Hippocampal formation (tissue), 2 donors: Measurements from ENCODE around the gene DDX11.
"Not testable (repeated sequence)": the region's sequence is repeated elsewhere in the genome, so short reads cannot be mapped to it uniquely, and the experiment has no call there.

Source experiments
- DNase-seq, 2 donors: peaks; one replicate each; lab custom pipeline; 2025; lab: John Stamatoyannopoulos, UW

The DDX11 gene

DNA sequence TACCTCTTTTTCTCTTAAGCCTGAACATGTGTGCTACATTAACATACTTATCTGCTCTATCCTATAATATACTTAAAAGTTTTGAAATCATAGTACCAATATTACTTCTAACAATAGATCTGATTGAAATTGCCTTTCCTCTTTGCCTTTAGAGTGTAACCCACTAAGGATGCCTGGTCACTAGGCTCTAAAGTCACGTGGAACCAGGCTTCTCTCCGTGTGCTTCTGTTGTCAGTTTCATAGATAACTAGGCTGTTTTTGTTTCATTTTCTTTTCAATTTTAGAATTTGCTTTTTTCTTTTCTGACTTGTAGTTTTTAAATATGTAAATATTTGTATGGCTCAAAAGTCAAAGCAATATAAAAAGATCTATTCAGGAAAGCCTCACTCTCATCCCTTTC, 25.8 kb downstream of the DDX11 start:
- DNase-seq = not testable (repeated sequence)

DNA sequence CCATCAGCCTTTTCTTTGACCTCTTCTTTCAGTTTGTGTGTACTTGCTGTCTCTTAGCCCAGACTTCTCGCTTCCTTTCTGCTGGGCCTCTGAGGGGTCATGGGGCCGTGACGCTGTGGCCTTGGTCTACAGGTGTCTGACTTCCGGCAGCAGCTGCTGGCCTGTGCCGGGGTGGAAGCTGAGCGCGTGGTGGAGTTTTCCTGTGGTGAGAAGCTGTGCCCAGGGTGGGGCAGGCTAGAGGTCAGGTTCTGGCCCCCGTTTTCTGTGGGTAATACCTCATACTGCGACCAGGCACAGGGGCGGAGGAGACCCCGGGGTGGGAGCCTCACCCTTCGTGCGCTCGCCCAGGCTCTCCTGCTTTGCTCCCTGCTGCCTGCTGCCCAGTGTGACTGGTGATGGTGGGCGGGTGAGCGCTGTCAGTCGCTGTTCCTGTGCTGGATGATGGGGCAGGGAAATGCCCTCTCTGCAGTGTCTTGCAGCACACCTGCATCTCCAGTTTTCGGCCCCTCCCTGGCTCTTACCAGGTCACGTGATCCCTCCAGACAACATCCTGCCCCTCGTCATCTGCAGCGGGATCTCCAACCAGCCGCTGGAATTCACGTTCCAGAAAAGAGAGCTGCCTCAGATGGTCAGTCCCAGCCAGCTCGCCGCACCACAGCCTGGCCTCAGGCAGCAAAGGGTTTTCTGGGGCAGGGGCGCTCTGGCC, 27.0 kb downstream of the DDX11 start:
- DNase-seq = not testable (repeated sequence)

DNA sequence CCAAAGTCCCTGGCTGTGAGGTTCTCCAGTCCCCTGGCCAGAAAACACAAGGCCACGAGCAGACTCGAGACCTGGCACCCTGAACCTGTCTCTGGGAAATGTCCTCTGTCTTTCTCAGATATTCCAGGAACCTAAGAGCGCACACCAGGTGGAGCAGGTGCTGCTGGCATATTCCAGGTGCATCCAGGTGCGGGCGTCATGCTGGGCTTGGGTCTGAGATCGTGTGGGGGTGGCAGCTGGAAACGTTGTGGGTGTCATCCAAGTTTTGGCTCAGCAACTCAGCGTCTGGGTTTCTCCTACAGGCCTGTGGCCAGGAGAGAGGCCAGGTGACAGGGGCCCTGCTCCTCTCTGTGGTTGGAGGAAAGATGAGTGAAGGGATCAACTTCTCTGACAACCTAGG, 28.5 kb downstream of the DDX11 start:
- DNase-seq = not testable (repeated sequence)

DNA sequence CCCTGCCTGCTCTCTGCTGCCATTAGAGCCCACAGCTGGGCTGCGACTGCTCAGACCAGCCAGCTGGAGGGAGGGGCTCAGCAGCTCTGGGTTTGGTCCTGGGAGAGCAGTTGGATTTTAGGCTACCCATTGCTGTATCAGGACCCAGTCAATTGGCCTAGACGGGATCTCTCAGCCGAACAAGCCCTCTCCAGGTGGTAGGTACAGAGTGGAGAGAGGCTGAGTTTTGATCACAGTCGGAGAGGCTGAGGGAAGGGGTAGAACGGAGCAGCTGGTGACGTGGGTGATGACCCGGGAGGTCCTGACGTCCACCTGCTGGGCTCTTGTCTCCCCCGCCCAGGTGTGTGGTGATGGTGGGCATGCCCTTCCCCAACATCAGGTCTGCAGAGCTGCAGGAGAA, 28.9 kb downstream of the DDX11 start:
- DNase-seq = not testable (repeated sequence)

DNA sequence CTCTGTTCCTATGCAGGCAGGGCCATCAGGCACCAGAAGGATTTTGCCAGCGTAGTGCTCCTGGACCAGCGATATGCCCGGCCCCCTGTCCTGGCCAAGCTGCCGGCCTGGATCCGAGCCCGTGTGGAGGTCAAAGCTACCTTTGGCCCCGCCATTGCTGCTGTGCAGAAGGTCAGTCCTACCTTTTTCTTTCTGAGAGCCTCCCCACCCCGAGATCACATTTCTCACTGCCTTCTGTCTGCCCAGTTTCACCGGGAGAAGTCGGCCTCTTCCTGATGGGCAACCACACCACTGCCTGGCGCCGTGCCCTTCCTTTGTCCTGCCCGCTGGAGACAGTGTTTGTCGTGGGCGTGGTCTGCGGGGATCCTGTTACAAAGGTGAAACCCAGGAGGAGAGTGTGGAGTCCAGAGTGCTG, 29.9 kb downstream of the DDX11 start:
- DNase-seq = not testable (repeated sequence)

DNA sequence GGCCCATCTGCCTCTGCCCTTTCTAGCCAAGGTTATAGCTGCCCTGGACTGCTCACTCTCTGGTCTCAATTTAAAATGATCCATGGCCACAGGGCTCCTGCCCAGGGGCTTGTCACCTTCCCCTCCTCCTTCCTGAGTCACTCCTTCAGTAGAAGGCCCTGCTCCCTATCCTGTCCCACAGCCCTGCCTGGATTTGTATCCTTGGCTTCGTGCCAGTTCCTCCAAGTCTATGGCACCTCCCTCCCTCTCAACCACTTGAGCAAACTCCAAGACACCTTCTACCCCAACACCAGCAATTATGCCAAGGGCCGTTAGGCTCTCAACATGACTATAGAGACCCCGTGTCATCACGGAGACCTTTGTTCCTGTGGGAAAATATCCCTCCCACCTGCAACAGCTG, 30.6 kb downstream of the DDX11 start:
- DNase-seq = not testable (repeated sequence)

DNA sequence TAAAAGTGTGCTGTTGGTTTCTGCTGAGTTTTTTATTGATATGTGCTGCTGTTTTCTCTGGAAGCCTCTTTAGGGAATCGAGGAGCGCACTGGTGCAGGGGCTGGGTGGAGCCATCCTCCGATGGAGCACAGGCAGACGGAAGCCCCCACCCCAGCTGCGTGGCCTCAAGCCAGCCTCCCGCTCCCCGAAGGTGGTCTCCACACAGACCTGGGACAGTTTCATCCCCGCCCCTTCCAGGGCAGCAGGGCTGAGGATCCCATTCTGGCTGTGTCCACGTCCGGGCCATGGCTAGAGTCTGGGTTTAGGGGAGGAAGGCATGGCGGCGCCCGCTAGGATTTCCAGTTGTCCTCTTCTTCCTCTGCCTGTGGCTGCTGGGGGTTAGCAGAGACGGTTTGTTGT, 31.1 kb downstream of the DDX11 start:
- not testable (repeated sequence) for DNase-seq

DNA sequence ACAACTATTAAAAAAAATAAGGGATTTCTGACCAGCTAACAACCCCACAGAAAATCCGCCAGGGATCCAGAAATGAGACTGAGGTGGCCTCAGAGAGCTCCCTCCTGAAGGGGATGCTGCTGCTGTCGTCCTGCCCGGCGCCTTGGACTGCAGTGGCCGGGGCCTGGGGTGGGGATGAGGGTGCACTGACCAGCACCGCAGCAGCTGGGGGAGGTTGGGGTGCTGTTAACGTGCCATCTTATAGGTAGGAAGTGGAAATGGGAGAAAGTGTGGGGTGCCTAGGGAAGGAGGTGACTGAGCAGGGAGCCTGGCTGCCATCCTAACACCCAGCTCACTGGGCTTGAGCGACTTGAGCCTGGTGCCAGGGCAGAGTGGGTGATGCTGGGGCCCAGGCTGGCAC, 32.0 kb downstream of the DDX11 start:
- DNase-seq = no peak

DNA sequence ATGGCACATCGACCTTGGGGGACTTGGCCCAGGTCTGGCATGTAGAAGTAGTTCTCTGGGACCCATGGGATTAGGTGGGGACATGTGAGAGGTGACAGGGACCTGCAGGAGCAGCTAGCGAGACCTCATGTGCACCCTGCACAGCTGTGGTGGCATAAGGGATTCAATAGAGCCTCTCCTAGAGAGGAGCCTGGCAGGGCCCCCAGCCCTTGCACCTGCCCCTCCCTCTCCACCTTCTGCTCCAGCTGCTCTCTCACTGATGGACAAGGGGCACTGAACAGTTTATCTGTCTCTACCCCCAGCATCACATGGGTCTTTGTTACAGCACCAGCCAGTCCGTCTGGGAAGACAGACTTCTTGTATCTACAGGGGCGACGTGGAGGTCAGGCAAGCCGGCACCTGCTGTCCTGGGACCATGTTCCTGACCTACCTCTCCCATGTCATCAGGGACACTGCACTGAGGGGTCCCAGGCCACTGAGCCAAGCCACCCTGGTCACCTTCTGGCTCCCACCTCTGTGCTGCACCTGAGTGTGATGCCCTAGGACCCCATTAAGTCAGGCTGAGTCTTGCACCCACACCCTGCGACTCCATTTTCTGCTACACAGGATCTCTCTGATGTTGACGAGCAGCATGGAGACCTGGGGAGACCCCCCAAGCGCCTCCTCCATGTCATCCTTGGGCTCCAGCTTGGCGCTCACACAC, 32.6 kb downstream of the DDX11 start:
- no peak for DNase-seq

DNA sequence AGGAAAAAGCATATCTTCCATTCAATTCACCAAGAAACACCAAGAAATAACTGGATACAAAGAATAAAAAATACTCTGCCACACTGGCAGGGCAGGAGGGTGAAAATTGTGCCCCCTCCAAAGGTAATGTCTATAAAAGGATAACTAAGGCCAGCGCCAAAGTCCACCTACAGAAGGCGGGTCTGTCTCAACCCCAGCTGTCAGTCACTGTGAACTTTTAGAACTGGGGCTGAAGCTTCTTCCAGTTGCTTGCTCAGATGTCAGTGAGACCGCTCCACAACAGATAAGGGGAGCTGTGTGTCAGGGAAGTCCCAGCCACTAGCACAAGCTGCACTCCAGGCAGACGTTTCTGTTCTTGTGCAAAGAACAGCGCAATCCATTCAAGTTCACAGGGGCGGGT, 36.1 kb downstream of the DDX11 start:
- DNase-seq = not testable (repeated sequence)

DNA sequence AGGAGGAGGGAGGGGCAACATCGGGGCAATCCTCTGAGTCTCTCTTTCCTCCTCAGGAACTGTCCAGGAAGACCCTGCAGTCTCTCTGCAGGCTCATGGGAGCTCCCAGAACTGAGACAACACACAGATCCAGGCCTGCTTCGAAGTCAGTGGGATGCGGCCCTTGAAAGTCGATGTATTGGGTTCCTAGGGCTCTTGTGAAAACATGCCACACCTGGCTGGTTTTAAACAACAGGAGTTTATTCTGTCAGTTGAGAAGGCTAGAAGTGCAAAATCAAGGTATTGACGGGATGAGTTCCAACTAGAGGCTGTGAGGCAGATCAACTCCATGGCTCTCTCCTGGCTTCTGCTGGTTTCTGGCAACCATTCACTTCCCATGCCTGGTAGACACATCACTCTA, 36.6 kb downstream of the DDX11 start:
- not testable (repeated sequence) for DNase-seq

DNA sequence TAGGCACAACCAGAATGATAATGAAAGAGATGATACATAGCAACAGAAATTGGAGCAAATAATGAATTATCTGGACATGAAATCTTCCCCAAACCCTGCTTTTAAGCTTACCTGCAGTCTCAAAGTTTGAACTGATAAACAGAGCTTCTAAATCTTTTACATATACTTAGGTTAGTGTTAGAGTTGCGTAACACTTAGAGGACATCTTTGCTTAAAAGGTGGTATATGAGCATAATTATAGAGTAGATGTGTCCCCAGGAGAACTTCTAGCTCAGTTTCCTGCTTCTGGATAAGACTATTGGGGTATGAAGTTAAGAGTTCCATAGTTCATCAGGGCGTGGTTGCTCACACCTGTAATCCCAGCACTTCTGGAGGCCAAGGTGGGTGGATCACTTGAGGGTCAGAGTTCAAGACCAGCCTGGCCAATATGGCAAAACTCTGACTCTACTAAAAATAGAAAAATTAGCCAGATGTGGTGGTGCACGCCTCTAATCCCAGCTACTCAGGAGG, 41.5 kb downstream of the DDX11 start:
- DNase-seq = not testable (repeated sequence)

DNA sequence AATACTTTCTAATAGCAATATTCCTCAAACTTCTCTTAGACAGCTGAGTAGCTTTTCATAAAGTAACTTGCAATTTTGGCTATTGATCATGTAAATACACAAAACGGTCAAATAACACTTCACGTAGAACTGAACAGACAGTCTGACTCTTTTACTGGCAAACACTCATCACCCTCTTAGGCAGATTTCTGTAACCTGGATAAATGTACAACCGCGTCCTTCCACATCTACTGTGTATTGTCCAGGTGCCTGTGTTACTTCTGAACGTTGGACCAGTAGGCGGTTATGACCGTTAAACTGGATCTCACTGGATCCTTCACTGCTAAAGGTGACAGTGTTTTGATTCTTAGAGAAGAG, 43.2 kb downstream of the DDX11 start:
- DNase-seq = not testable (repeated sequence)

DNA sequence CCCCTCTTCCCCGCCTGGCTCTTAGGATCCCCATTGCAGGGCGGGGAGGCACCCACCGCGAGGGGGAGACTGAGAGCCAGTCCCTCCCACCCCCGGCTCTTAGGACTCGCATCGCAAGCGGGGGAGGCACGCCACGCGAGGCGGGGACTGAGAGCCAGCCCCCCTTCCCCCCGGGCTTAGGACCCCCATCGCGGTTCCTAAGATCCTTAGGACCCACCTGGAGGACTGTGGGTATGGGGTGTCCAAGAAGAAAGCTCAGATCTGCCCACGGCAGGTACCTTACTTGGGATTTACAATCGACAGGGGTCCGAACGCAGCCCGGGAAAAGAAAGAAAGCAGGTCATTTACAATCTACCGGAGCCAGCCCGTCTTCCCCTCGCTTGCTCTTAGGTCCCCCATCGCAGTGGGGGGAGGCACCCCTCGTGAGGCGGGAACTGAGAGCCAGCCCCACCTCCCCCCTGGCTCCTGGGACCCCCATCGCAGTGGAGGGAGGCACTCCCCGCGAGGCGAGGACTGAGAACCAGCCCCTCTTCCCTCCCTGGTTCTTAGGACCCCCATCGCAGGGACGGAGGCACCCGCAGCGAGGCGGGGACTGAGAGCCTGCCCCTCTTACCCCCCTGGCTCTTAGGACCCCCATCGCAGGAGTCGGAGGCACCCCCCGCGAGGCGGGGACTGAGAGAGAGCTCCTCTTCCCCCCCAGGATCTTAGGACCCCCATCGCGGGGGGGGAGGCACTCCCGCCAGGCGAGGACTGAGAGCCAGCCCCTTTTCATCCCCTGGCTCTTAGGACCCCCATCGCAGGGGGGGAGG, 43.7 kb downstream of the DDX11 start:
- DNase-seq = no peak

DNA sequence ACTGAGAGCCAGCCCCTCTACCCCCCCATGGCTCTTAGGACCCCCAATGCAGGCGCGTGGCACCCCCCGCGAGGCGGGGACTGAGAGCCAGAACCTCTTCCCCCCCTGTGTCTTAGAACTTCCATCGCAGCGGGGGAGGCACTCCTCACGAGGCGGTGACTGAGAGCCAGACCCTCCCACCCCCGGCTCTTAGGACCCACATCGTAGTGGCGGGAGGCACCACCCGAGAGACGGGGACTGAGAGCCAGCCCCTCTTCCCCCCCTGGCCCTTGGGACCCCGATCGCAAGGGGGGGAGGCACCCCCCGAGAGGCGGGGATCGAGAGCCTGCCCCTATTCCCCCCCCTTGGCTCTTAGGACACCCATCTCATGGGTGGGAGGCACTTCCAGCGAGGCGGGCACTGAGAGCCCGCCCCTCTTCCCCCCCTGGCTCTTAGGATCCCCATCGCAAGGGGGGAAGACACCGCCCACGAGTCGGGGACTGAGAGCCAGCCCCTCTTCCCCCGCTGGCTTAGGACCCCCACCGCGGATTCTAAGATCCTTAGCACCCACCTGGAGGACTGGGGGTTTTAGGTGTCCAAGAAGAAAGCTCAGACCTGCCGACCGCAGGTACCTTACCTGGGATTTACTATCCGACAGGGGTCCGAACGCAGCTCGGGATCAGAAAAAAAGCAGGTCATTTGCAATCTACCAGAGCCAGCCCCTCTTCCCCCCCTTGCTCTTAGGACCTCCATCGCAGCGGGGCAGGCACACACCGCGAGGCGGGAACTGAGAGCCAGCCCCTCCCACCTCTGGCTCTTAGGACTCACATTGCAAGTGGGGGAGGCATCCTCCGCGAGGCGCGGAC, 44.9 kb downstream of the DDX11 start:
- DNase-seq = no peak

DNA sequence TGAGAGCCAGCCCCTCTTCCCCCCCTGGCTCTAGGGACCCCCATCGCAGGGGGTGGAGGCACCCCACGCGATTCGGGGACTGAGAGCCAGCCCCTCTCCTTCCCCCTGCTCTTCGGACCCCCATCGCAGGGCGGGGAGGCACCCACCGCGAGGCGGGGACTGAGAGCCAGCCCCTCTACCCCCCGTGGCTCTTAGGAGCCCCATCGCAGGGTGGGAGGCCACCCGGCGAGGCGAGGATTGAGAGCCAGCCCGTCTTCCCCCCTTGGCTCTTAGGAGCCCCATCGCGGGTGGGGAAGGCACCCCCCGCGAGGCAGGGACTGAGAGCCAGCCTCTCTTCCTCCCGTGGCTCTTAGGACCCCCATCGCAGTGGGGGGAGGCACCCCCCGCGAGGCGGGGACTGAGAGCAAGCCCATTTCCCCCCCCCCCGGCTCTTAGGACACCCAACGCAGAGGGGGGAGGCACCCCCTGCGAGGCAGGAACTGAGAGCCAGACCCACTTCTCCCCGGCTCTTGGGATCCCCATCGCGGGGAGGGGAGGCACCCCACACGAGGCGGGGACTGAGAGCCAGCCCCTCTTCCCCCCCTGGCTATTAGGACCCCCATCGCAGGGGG, 45.6 kb downstream of the DDX11 start:
- no peak for DNase-seq

DNA sequence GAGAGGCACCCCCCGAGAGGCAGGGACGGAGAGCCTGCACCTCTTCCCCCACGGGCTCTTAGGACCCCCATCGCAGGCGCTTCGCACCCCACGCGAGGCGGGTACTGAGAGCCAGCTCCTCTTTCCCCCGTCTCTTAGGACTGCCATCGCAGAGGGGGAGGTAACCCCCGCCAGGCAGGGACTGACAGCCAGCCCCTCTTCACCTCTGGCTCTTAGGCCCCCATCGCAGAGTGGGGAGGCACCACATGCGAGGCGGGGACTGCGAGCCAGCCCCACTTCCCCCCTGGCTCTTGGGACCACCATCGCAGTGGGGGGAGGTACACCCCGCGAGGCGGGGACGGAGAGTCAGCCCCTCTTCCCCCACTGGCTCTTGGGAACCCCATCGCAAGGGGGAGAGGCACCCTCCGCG, 46.1 kb downstream of the DDX11 start:
- no peak for DNase-seq

DNA sequence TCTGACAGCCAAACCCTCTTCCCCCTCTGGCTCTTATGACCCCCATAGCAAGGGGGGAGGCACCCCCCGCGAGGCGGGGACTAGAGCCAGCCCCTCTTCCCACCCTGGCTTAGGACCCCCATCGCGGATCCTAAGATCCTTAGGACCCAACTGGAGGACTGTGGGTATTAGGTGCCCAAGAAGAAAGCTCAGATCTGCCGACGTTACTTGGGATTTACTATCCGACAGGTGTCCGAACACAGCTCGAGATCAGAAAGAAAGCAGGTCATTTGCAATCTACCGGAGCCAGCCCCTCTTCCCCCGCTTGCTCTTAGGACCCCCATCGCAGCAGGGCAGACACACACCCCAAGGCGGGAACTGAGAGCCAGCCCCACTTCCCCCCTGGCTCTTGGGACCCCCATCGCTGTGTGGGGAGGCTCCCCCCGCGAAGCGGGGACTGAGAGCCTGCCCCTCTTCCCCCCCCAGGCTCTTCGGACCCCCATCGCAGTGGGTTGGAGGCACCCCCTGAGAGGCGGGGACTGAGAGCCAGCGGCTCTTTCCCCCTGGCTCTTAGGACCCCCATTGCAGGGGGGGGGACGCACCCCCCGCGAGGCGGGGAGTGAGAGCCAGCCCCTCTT, 46.8 kb downstream of the DDX11 start:
- no peak for DNase-seq

DNA sequence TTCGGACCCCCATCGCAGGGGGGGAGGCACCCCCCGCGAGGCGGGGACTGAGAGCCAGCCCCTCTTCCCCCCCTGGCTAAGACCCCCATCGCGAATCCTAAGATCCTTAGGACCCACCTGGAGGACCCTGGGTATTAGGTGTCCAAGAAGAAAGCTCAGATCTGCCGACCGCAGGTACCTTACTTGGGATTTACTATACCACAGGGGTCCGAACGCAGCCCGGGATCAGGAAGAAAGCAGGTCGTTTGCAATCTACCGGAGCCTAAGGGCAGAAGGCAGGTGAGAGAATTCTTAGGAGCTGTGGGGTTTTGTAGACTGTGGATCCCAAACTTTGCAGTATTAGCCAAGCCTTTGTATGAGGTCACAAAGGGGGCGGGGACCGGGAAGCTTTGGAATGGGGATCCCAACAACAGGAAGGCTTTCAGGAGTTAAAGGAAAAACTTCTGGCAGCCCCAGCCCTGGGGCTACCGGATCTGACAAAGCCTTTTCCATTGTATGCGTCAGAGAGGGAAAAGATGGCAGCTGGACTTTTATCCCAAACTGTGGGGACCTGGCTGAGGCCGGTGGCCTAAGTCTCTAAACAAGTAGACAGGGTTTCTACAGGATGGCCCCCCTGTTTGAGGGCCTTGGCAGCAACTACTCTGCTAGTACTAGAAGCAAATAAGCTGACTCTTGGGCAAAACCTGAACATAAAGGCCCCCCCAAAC, 47.5 kb downstream of the DDX11 start:
- DNase-seq = not testable (repeated sequence)

DNA sequence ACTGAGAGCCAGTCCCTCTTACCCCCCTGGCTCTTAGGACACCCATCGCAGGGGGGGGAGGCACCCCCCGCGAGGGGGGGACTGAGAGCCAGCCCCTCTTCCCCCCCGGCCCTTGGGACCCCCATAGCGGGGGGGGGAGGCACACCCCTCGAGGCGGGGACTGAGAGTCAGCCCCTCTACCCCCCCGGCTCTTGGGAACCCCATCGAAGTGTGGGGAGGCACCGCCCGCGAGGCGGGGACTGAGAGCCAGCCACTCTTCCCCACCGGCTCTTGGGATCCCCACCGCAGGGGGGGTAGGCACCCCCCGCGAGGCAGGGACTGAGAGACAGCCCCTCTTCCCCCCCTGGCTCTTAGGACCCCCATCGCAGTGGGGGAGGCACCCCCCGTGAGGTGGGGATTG, 48.8 kb downstream of the DDX11 start:
- DNase-seq = no peak
